OCI-LY7 (cell line): ENCODE measurements around the gene NPY1R.

Source experiments
- EZH2phosphoT487 ChIP-seq: fragments of 200-600 bp; sonication (generic); IDR thresholded peaks from 2 replicates; pipeline ENCODE4 v1.6.1; 2018; ENCODE audit warnings: low read depth, borderline replicate concordance, mild to moderate bottlenecking, mixed run types, antibody characterized with exemption, low read length, moderate library complexity, mixed read lengths
- TF ChIP-seq, protein P1 (sequence below): fragments of 200-600 bp; sonication (generic); conservative IDR thresholded peaks from 2 replicates; pipeline ENCODE4 v1.5.1; 2014; ENCODE audit warnings: mild to moderate bottlenecking, antibody characterized with exemption, low read length, moderate library complexity, mixed read lengths

DNA sequence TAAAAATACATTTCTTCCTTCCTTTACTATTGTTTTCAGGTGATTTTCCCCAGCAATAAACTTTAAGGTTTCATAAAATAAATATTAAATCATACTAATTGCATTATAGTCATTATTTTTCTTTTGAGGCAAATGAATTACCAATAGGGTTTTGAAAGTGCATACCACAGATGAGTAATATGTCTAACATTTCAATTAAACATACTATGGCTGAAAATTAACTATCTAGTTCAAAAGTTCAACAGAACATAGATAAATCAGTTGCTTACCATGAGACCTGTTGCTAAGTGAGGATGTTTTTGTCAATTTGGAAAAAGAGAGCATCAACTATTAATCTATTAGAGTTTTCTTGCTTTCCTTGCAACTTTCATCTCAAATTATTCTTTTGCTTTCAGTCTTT is 46.3 kb upstream of the NPY1R start:
- TF ChIP-seq, protein P1, sequence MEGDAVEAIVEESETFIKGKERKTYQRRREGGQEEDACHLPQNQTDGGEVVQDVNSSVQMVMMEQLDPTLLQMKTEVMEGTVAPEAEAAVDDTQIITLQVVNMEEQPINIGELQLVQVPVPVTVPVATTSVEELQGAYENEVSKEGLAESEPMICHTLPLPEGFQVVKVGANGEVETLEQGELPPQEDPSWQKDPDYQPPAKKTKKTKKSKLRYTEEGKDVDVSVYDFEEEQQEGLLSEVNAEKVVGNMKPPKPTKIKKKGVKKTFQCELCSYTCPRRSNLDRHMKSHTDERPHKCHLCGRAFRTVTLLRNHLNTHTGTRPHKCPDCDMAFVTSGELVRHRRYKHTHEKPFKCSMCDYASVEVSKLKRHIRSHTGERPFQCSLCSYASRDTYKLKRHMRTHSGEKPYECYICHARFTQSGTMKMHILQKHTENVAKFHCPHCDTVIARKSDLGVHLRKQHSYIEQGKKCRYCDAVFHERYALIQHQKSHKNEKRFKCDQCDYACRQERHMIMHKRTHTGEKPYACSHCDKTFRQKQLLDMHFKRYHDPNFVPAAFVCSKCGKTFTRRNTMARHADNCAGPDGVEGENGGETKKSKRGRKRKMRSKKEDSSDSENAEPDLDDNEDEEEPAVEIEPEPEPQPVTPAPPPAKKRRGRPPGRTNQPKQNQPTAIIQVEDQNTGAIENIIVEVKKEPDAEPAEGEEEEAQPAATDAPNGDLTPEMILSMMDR = no peak
- TF ChIP-seq EZH2phosphoT487 = no peak
